ENCODE data around the gene CNTNAP2. TPM values are rescaled to one million over a fixed set of nuclear protein-coding genes. Genes with fewer than 3 reads are reported as not detected.

CNTNAP2 gene
- total RNA-seq, 4 donors from 2014 or later: 0.42 TPM; not detected in 3

DNA sequence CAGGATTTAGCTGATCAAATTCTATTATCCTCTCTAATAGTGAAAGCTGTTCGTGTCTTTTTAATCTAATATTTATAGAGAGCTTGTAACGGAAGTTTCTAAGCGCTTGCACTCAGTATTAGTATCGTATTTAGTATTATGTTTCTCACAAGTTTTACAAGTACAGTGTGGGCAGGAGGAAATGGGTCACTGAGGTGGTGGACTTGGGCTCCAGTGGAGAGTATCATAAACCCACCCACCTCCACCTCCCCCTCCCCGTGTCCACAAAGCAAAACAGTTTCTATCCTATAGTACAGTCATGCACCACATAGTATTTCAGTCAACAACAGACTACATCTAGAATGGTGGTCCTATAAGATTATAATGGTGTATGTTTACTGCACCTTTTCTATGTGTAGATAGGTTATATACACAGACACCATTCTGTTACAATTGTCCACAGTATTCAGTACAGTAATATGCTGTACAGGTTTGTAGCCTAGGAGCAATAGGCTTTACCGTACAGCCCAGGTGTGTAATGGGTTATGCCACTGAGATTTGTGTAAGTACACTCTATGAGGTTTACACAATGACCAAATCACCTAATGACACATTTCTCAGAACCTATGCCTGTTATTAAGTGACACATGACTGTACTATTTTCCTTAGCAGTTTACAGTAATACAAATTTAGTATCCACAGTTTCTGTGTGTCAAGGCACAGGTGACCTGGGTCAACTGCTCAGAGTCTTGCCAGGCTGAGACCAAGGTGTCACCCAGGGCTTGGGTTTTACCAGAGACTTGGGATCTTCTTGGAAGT lies 1452.7 kb downstream of the CNTNAP2 start:
- no peak overlapping the region for H3K27ac ChIP-seq
- 67 to 85% methylated on average over 6 of the region's 6 CpGs for WGBS, 2 donors
- no peak overlapping the region for H3K4me3 ChIP-seq
- no peak for TF ChIP-seq EP300 (IDR thresholded peaks at IDR 0.05)
- TF ChIP-seq, protein P1, sequence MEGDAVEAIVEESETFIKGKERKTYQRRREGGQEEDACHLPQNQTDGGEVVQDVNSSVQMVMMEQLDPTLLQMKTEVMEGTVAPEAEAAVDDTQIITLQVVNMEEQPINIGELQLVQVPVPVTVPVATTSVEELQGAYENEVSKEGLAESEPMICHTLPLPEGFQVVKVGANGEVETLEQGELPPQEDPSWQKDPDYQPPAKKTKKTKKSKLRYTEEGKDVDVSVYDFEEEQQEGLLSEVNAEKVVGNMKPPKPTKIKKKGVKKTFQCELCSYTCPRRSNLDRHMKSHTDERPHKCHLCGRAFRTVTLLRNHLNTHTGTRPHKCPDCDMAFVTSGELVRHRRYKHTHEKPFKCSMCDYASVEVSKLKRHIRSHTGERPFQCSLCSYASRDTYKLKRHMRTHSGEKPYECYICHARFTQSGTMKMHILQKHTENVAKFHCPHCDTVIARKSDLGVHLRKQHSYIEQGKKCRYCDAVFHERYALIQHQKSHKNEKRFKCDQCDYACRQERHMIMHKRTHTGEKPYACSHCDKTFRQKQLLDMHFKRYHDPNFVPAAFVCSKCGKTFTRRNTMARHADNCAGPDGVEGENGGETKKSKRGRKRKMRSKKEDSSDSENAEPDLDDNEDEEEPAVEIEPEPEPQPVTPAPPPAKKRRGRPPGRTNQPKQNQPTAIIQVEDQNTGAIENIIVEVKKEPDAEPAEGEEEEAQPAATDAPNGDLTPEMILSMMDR (IDR thresholded peaks at IDR 0.05): no peak
- no peak for TF ChIP-seq POLR2A (IDR thresholded peaks at IDR 0.05)
- no peak for DNase-seq (ENCODE audit: low spot score in 2 of 2)
- H3K27me3 ChIP-seq: no peaks in the 10 kb centered on the region
- no peaks in the 10 kb centered on the region for H3K36me3 ChIP-seq
- H3K4me1 ChIP-seq: no peaks in the 10 kb centered on the region
- H3K9me3 ChIP-seq: no peaks in the 10 kb centered on the region

GRCh38 chr7:147570390-147570789 lies 1453.8 kb downstream of the CNTNAP2 start:
- no peak overlapping the region for H3K4me3 ChIP-seq
- H3K27me3 ChIP-seq: no peaks in the 10 kb centered on the region
- no peak for TF ChIP-seq POLR2A (IDR thresholded peaks at IDR 0.05)
- TF ChIP-seq, protein P1 (IDR thresholded peaks at IDR 0.05): no peak
- TF ChIP-seq EP300 (IDR thresholded peaks at IDR 0.05): no peak
- no peak overlapping the region for H3K27ac ChIP-seq
- H3K4me1 ChIP-seq: no peaks in the 10 kb centered on the region
- H3K9me3 ChIP-seq: no peaks in the 10 kb centered on the region
- DNase-seq (ENCODE audit: low spot score in 2 of 2): no peak
- WGBS, 2 donors: 73 to 74% methylated on average over 1 of the region's 1 CpG
- no peaks in the 10 kb centered on the region for H3K36me3 ChIP-seq

DNA sequence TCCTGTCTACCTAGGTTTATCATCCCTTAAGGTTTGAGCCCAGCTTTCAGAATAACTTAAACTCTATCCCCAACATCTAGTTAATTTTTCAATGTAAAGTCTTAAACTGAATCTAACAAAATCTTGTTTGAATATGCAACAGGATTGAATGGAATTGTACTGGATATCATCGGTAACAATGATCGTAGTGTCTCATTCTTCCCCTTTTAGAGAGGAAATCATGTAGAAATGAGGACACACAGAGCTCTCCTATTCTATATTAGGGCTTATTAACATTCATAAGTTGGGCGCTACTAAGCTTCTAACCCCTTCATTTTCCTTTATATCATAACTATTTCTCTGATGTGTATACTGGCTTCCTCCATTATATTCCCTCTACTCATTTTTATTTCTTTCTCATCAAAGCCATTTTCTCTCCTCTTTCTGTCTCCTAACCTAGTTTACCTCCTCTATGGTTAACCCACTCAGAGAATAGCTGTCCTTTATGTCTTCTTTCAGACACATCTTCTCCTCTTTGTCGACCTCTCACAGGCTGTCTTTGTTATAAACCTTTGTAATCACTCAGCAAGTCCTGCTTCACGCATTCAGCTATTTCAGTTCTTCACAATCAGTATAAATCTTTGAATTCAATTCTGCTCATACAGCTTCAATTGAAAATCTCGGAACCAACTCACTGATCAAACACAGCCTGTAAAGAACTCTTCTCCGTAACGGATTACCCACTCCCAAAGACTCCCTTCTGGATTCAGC lies 1455.0 kb downstream of the CNTNAP2 start:
- Histone ChIP-seq H3K27me3 (no peaks in the 10 kb centered on the region), H3K4me3 (no peak overlapping the region), H3K4me1 (no peaks in the 10 kb centered on the region), H3K36me3 (no peaks in the 10 kb centered on the region), H3K27ac (no peak overlapping the region), H3K9me3 (no peaks in the 10 kb centered on the region)
- WGBS, 2 donors: 59 to 66% methylated on average over 8 of the region's 8 CpGs
- TF ChIP-seq POLR2A (IDR thresholded peaks at IDR 0.05) (no peak), EP300 (IDR thresholded peaks at IDR 0.05) (no peak)
- TF ChIP-seq, protein P1 (IDR thresholded peaks at IDR 0.05): no peak
- DNase-seq (ENCODE audit: low spot score in 2 of 2): no peak

- Histone ChIP-seq H3K36me3 (no peaks in the 10 kb centered on the region), H3K4me1 (no peaks in the 10 kb centered on the region), H3K27ac (no peak overlapping the region), H3K27me3 (no peaks in the 10 kb centered on the region), H3K9me3 (no peaks in the 10 kb centered on the region), H3K4me3 (no peak overlapping the region)
- DNase-seq (ENCODE audit: low spot score in 2 of 2): no peak
- TF ChIP-seq EP300 (IDR thresholded peaks at IDR 0.05) (no peak), POLR2A (IDR thresholded peaks at IDR 0.05) (no peak)
- TF ChIP-seq, protein P1 (IDR thresholded peaks at IDR 0.05): no peak
- WGBS, 2 donors: 83 to 86% methylated on average over 3 of the region's 3 CpGs
These were observed 1461.6 kb downstream of the CNTNAP2 start for GRCh38 chr7:147578196-147578595.

DNA sequence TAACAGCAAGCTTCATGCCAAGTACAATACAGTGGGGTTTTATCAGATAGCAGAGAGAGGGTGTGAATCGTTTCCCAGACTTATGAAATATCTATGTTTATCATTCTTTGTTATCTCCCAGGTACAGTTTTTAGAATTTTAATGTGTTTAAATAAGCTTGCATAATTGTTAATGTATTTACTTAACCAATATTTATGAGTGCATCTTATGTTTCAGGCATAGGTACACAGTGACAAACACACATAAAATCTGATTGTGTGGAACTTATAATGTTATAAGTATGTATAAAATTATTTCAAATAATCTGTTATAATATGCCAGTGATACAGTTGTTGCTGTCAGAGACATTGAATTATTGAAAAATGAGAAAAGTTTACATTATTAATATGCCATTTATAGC lies 1462.5 kb downstream of the CNTNAP2 start:
- Histone ChIP-seq H3K4me3 (no peak overlapping the region), H3K27me3 (no peaks in the 10 kb centered on the region), H3K36me3 (no peaks in the 10 kb centered on the region), H3K4me1 (no peaks in the 10 kb centered on the region), H3K27ac (no peak overlapping the region), H3K9me3 (no peaks in the 10 kb centered on the region)
- TF ChIP-seq, protein P1 (IDR thresholded peaks at IDR 0.05): no peak
- TF ChIP-seq EP300 (IDR thresholded peaks at IDR 0.05) (no peak), POLR2A (IDR thresholded peaks at IDR 0.05) (no peak)
- WGBS, 2 donors: 67 to 76% methylated on average over 1 of the region's 1 CpG
- DNase-seq (ENCODE audit: low spot score in 2 of 2): no peak

Measured in tibial nerve (tissue), 4 donors.